NCI-H1930 (cell line): Measurements from ENCODE around the gene IGSF21.

Source experiments
- DNase-seq, 2 experiments: peaks; one replicate each; lab custom pipeline; 2025; lab: John Stamatoyannopoulos, UW

The IGSF21 gene

GRCh38 chr1:18107369-18108298 lies at the start of gene IGSF21:
TSS of gene IGSF21 (plus strand) at chr1:18107798. CDS start at chr1:18108129, 331 bp downstream.
- no peak for DNase-seq

GRCh38 chr1:18058206-18058921 lies 49.2 kb upstream of the IGSF21 start:
- DNase-seq: no peak

- DNase-seq: no peak
Observed at GRCh38 chr1:18058981-18059605, 48.5 kb upstream of the IGSF21 start.

- no peak for DNase-seq
Observed at GRCh38 chr1:18060366-18060765, 47.2 kb upstream of the IGSF21 start.

GRCh38 chr1:18062185-18062584 lies 45.4 kb upstream of the IGSF21 start:
- DNase-seq: no peak

DNA sequence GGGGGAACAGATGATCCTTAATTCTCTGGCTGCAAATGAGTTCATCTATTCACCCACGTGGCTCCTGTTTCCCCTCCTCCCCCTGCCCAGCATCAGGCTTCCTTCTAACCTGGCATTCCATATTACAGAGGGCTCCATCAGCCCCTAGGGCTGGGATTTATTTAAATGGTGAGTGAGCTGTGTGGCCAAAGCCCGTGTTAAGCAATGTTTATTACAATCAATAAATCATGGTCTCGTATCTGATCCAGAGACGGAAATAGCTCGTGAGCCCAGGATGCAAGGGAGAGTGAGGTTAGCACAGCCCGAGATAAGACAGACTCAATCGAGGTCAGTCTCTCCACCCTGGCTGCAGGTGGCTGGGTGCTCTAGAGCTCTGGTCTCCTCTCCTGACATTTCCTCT lies 43.1 kb upstream of the IGSF21 start:
- no peak for DNase-seq

DNA sequence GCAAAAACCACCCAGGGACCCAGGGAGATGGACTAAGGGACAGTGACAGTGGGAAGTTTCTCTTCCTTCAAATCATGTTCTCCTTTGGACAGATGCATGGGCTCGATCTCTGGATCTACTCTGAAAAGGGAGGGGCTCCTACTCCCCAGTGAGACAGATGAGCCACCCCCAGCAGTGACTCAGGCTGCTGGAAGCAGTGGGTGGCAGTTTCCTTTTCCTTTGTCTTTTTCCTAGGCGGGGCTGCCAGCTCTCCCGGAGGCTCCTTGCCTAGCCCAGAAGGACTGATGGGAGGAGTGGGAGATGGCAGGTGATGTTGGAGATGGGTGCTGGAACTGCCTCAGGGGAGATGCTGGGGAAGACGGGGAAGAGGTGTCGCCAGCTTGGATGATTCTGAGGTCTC lies 41.0 kb upstream of the IGSF21 start:
- no peak for DNase-seq

GRCh38 chr1:18069903-18070302 lies 37.7 kb upstream of the IGSF21 start:
- DNase-seq: no peak

GRCh38 chr1:18072066-18072465 lies 35.5 kb upstream of the IGSF21 start:
- no peak for DNase-seq

GRCh38 chr1:18073066-18073642 lies 34.4 kb upstream of the IGSF21 start:
- DNase-seq: no peak

DNA sequence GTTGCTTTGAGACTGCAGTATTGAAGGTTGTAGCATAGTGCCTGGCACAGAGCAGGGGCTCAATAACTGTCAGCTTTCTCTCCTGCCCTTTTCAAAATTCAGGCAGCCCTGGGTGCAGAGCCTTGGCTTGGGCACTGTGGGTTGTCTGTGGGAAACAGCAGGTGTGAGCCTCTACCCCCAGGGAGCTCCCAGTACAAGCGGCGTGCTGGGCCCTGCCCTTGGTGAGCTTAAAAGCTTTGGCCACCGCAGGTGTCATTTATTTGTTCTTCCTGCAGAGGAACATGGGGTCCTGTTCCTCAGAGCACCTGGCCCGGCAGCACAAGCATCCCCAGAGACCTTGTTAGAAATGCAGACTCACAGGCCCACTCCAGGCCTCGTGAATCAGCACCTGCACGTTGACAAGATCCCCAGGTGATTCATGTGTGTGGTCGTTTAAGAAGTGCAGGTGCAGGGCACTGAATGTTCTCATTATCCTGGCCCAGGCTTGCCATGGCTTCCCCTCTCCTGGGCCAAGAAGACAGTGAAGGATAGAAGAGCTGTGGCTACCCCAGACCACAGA lies 29.9 kb upstream of the IGSF21 start:
- no peak for DNase-seq

GRCh38 chr1:18079941-18080735 lies 27.5 kb upstream of the IGSF21 start:
- DNase-seq: no peak

DNA sequence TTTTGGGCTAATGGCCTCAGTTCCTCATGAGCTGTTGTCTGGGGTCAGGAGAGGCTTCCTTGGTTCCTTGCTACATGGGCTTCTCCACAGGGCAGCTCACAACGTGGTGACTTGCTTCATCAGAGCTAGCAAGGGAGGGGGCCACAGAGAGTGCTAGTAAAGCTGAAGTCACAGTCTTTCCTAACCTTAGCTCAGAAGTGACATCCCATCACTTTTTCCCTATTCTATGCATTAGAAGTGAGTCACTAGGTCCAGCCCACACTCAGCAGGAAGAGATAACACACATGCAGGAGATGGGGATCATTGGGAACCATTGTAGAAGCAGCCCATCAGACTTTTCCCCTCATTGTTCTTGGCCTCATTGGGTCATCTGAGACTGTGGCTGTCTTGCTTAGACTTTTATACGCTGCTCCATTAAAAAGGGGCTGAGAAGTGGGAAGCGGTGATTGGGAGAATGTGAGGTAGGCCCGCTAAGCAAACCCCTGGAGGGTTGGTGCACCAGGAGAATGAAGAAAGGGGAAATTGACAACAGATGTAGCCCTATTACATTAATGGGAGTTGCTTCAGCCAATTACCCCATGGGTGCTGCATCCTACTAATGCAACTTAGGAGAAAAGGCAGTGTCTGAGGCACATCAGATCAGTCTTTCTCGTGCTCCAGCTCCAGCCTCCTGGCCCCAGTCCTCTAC lies 22.1 kb upstream of the IGSF21 start:
- no peak for DNase-seq

GRCh38 chr1:18088077-18088594 lies 19.5 kb upstream of the IGSF21 start:
- DNase-seq: no peak

- DNase-seq: no peak
Observed at GRCh38 chr1:18089488-18089887, 18.1 kb upstream of the IGSF21 start.

DNA sequence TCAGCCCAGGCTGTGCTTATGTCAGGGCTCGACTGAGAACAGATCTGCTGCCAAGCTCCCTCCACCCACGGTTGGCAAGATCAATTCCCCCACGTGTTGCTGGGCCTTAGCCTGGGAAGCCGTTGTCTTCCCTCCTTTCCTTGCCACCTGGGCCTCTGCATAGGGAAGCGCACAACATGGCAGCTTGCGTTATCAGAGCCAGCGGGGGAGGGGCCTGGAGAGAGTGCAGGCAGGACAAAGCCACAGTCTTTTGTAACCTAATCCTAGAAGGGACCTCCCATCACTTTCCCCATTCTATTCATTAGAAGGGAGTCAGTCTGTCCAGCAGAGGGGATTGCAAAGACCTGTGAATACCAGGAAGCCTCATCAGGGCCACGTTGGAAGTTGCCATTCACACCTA lies 17.0 kb upstream of the IGSF21 start:
- no peak for DNase-seq

DNA sequence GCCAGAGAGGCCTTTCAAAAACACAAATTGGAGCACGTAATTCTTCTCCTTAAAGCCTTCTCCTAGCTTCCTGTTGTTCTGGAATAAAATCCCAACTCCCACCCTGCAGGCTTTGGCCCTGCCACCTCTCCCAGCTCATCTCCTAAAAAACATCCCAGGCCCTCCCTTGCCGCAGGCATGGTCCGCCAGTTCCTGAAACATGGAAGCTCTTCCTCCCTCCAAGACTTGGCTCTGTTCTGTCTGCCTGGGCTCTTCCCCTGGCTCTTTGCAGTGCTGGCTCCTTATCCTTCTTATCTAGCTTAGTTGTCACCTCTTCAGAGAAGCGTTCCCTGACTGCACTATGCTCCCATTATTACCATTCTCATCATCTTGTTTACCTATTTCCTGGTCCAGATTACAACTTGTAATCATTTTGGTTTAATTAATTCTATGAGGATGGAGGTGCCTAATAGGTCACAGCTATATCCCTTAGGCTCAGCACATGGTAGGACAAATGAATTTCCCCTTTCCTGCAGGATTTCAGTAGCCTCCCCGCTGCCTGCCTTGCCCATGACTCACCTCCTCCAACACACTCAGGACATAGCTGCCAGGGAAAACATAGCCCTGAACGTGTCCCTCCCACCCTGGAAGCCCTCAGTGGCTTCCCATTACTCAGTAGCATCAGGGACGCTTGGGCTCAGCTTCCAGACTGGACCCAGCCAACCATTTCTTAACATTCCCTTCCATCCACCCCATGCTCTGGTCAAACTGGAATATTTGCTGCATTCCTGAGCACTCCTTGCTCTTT lies 15.7 kb upstream of the IGSF21 start:
- no peak for DNase-seq

DNA sequence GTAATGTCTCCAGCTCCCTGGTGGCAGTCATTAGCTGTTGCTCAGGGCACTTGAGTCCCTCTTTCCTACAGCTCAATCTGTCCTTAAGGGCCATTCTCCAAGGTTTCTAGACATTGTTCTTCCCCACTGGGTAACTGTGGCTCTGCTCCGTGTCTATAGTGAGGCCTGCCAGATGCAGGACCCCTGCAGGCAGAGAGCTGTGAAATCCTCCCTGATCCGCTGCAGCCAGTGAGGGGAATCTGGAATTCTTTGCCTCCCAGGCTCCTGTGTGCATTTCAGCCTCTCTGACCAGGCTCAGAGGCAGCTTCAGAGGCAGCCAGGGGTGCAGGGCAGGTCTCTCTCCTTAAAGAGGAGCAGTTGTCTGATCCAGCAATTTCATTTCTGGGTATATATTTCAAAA lies 14.4 kb upstream of the IGSF21 start:
- DNase-seq: no peak

GRCh38 chr1:18093646-18094045 lies 14.0 kb upstream of the IGSF21 start:
- no peak for DNase-seq

GRCh38 chr1:18094096-18094495 lies 13.5 kb upstream of the IGSF21 start:
- no peak for DNase-seq
